HG02571 (cell line): ENCODE results near the gene POLE.

Experiments used
- ATAC-seq: cut with Tn5 transposase; IDR thresholded peaks from one replicate; pipeline ENCODE4 v1.9.1; 2021; ENCODE audit warnings: mild to moderate bottlenecking, moderate library complexity; ENCODE audit not compliant: unreplicated experiment

POLE gene

GRCh38 chr12:132582582-132583410 is 104.3 kb downstream of the POLE start:
- no peak for ATAC-seq

- no peak for ATAC-seq
These were observed 105.1 kb downstream of the POLE start for GRCh38 chr12:132582058-132582420.

GRCh38 chr12:132581348-132582057 is 105.6 kb downstream of the POLE start:
- ATAC-seq = no peak

- ATAC-seq = no peak
These were observed 106.3 kb downstream of the POLE start for GRCh38 chr12:132580701-132581292.

- no peak for ATAC-seq
These were observed 107.4 kb downstream of the POLE start for GRCh38 chr12:132579744-132580143.

GRCh38 chr12:132578826-132579225 is 108.3 kb downstream of the POLE start:
- no peak for ATAC-seq

- no peak for ATAC-seq
These were observed 109.0 kb downstream of the POLE start for GRCh38 chr12:132578118-132578517.

- ATAC-seq = no peak
These were observed 109.8 kb downstream of the POLE start for GRCh38 chr12:132577191-132577920.

- ATAC-seq = no peak
These were observed 110.4 kb downstream of the POLE start for GRCh38 chr12:132576701-132577100.

- no peak for ATAC-seq
These were observed 111.5 kb downstream of the POLE start for GRCh38 chr12:132575661-132576060.

- ATAC-seq = no peak
These were observed 112.7 kb downstream of the POLE start for GRCh38 chr12:132574271-132574996.
